ENCODE data around the gene C16orf96.

- TF ChIP-seq POLR2A (IDR thresholded peaks at IDR 0.05; ENCODE audit: low read depth, low read length): no peak
- TF ChIP-seq POLR2AphosphoS5 (IDR thresholded peaks at IDR 0.05; ENCODE audit: low read depth, low read length): no peak
Observed at GRCh38 chr16:4529085-4530060, 26.8 kb upstream of the C16orf96 start.

All from GM12892 (cell line).